B cell (primary cell): ENCODE data around the gene PTCD2. TPM values are rescaled to one million over a fixed set of nuclear protein-coding genes. Genes with fewer than 3 reads are reported as not detected.

Experiments
- ATAC-seq: fragments of 200-7000 bp; cut with Tn5 transposase; one replicate; pipeline ENCODE4 v1.10.0; 2021; ENCODE audit warnings: low read depth, mild to moderate bottlenecking, moderate number of reproducible peaks, moderate library complexity
- CTCF ChIA-PET: fragments of 350-600 bp; sonication (Branson Sonifier 250); formaldehyde crosslinking; loops from one replicate; lab custom pipeline; 2021; ENCODE audit warnings: antibody characterized with exemption, inconsistent platforms; lab: Charles Lee
- POLR2A ChIA-PET: fragments of 350-600 bp; sonication (Branson Sonifier 250); formaldehyde crosslinking; loops from one replicate; lab custom pipeline; 2021; ENCODE audit warnings: antibody characterized with exemption; lab: Charles Lee
- DNase-seq: peaks from one replicate; pipeline ENCODE4 v3.0.0; 2013
- H2AFZ ChIP-seq: 2 replicates; pipeline ENCODE4 v1.6.1; 2012; ENCODE audit warnings: mild to moderate bottlenecking, low read depth, low read length; ENCODE audit not compliant: insufficient read depth, poor library complexity, severe bottlenecking
- H3K27ac ChIP-seq, 2 donors: 1 replicate in 1 of 2; 2 replicates in 1 of 2; pipeline ENCODE4 v1.5.1; 2012 to 2013; ENCODE audit warnings: low read length in 2 of 2, mild to moderate bottlenecking in 2 of 2, moderate library complexity in 1 of 2
- H3K27me3 ChIP-seq, 4 experiments: fragments of 200-600 bp in 1 of 4; sonication (generic) in 1 of 4; replicated peaks in 1 of 4; 1 replicate in 2 of 4; 2 replicates in 2 of 4; pipeline versions ENCODE4 v1.6.1 to v1.7.0; 2013 to 2016; ENCODE audit warnings: low read length in 3 of 4, mild to moderate bottlenecking in 2 of 4, mixed read lengths in 1 of 4, moderate library complexity in 1 of 4; ENCODE audit not compliant: insufficient read depth in 4 of 4, control insufficient read depth in 3 of 4; ENCODE audit errors: control extremely low read depth in 1 of 4
- H3K36me3 ChIP-seq, 2 experiments: replicated peaks in 1 of 2; 1 replicate in 1 of 2; 2 replicates in 1 of 2; pipeline versions ENCODE4 v1.6.1 to v1.7.1; 2013; ENCODE audit warnings: low read length in 1 of 2; ENCODE audit not compliant: insufficient read depth in 2 of 2, control insufficient read depth in 1 of 2; ENCODE audit errors: control extremely low read depth in 1 of 2, extremely low read depth in 1 of 2
- H3K4me1 ChIP-seq, 2 donors: fragments of 200-600 bp in 1 of 2; sonication (generic) in 1 of 2; 1 replicate in 1 of 2; 2 replicates in 1 of 2; pipeline versions ENCODE4 v1.5.1 to v1.6.1; 2013 to 2017; ENCODE audit warnings: low read length in 2 of 2; ENCODE audit not compliant: control insufficient read depth in 2 of 2, insufficient read depth in 2 of 2
- H3K4me2 ChIP-seq: replicated peaks from 2 replicates; pipeline ENCODE3; 2012; ENCODE audit warnings: mild to moderate bottlenecking, low read depth, low read length; ENCODE audit not compliant: poor library complexity, severe bottlenecking
- H3K4me3 ChIP-seq, 5 experiments: fragments of 200-600 bp in 1 of 5; sonication (generic) in 1 of 5; 1 replicate in 3 of 5; 2 replicates in 2 of 5; pipeline versions ENCODE4 v1.5.1 to v1.7.0; 2011 to 2016; ENCODE audit warnings: low read length in 4 of 5, mild to moderate bottlenecking in 4 of 5, low read depth in 2 of 5, control low read depth in 1 of 5, moderate library complexity in 1 of 5; ENCODE audit not compliant: insufficient read depth in 1 of 5; ENCODE audit errors: control extremely low read depth in 1 of 5, extremely low read depth in 1 of 5
- H3K79me2 ChIP-seq: fragments of 200-600 bp; sonication (generic); one replicate; pipeline ENCODE4 v1.6.0; 2016; ENCODE audit warnings: low read length; ENCODE audit not compliant: control insufficient read depth, insufficient read depth
- H3K9ac ChIP-seq: fragments of 200-600 bp; sonication (generic); 2 replicates; pipeline ENCODE4 v1.6.1; 2017; ENCODE audit warnings: mild to moderate bottlenecking, low read length, moderate library complexity
- H3K9me3 ChIP-seq, 3 donors: one replicate each; pipeline versions ENCODE4 v1.6.1 to v1.7.1; 2013; ENCODE audit warnings: low read length in 2 of 3; ENCODE audit not compliant: control insufficient read depth in 2 of 3, insufficient read depth in 1 of 3; ENCODE audit errors: control extremely low read depth in 1 of 3
- H4K20me1 ChIP-seq: 2 replicates; pipeline ENCODE4 v1.6.0; 2012; ENCODE audit warnings: mild to moderate bottlenecking, low read length; ENCODE audit not compliant: insufficient read depth, control insufficient read depth, poor library complexity, severe bottlenecking
- H3K27ac Mint-ChIP-seq: one replicate; pipeline ENCODE4 v1.8.0; 2021; ENCODE audit warnings: mixed read lengths
- H3K27me3 Mint-ChIP-seq: one replicate; pipeline ENCODE4 v1.8.0; 2021; ENCODE audit warnings: mixed read lengths
- H3K4me1 Mint-ChIP-seq: one replicate; pipeline ENCODE4 v1.8.0; 2021; ENCODE audit warnings: mixed read lengths
- H3K4me3 Mint-ChIP-seq: one replicate; pipeline ENCODE4 v1.8.0; 2021; ENCODE audit warnings: mixed read lengths
- H3K9me3 Mint-ChIP-seq: one replicate; pipeline ENCODE4 v1.8.0; 2022; ENCODE audit warnings: mixed read lengths; ENCODE audit not compliant: insufficient read depth
- CTCF ChIP-seq: fragments of 200-600 bp; IDR thresholded peaks from one replicate; pipeline ENCODE4 v1.8.0; 2022; ENCODE audit warnings: antibody characterized with exemption, mild to moderate bottlenecking
- EZH2 ChIP-seq: IDR thresholded peaks from 2 replicates; pipeline ENCODE4 v1.6.1; 2012; ENCODE audit warnings: borderline replicate concordance, low read depth, mild to moderate bottlenecking, moderate library complexity, low read length; ENCODE audit not compliant: insufficient read depth, poor library complexity, severe bottlenecking
- WGBS: methylation state at CpG from one replicate; pipeline ENCODE4 v1.1.5; 2013; ENCODE audit warnings: missing lambda C conversion rate; ENCODE audit not compliant: insufficient coverage; 5-methylcytosine and 5-hydroxymethylcytosine counted together
- intact Hi-C: fragments of 100-400 bp; cut with micrococcal nuclease; formaldehyde crosslinking; loops from one replicate; pipeline ENCODE4 v1.10.0; 2022
- polyA plus RNA-seq: library from polyadenylated mRNA; depleted of rRNA; stranded (reverse); fragments of >200 nt; gene quantifications from 2 replicates; pipeline ENCODE4 v1.2.3, GENCODE V29; 2012
- total RNA-seq, 2 donors: library from RNA; stranded (reverse); fragments of 120-200 nt in 1 of 2; gene quantifications; 1 replicate in 1 of 2; 2 replicates in 1 of 2; pipeline versions ENCODE4 v1.2.3 to v1.2.4, GENCODE V29; 2013 to 2022

PTCD2 gene
- total and polyA plus RNA-seq, 2 donors (not counting 1 experiment from before 2014, with no cell fraction given): 3.7 to 10.5 TPM

GRCh38 chr5:72307573-72307967, 12.6 kb upstream of the PTCD2 start:
- no peak for TF ChIP-seq EZH2
- TF ChIP-seq CTCF: no peak
- Histone ChIP-seq H3K4me3 (peak overlapping the region; percentile 77 to 93 (median 86)), H3K36me3 (peaks cover 0 to 14% of the 10 kb centered on the region in 2 experiments), H2AFZ (peak overlapping the region; percentile 92), H3K27ac (peak overlapping the region; percentile 95 to 96), H3K79me2 (peaks cover 31% of the 10 kb centered on the region), H3K9ac (peak overlapping the region; percentile 97), H3K9me3 (no peaks in the 10 kb centered on the region), H4K20me1 (no peaks in the 10 kb centered on the region), H3K27me3 (no peaks in the 10 kb centered on the region), H3K4me1 (peaks cover 12 to 29% of the 10 kb centered on the region in 2 donors), H3K4me2 (peak overlapping the region; percentile 79)
- H3K4me1 Mint-ChIP-seq: peaks cover 44% of the 10 kb centered on the region
- intact Hi-C loops: loop anchor here (5.0 to 10.0 kb wide), 4 partner anchors 40 to 853 kb away; partner anchors contain the start of genes BDP1, MCCC2 and TNPO1
- DNase-seq (no peak), ATAC-seq (no peak)
- POLR2A ChIA-PET: interaction anchor here (1.5 to 2.4 kb wide), 2 partner anchors 9 to 12 kb away, joined by 9 to 24 read pairs; partner anchors contain the start of genes MRPS27 and PTCD2
- H3K27me3 Mint-ChIP-seq: no peaks in the 10 kb centered on the region
- H3K27ac Mint-ChIP-seq: peak overlapping the region; percentile 99
- no peaks in the 10 kb centered on the region for H3K9me3 Mint-ChIP-seq
- peak overlapping the region; percentile 96 for H3K4me3 Mint-ChIP-seq
- CTCF ChIA-PET: interaction anchor here (1.0 to 5.6 kb wide), 11 partner anchors 10 to 171 kb away, joined by 3 to 63 read pairs (median 7); partner anchors contain the start of genes MRPS27 and PTCD2
- 0% methylated on average over 2 of the region's 8 CpGs for WGBS
